ENCODE results near the gene KIF22.
"Not testable (repeated sequence)": the region's sequence is repeated elsewhere in the genome, so short reads cannot be mapped to it uniquely, and the experiment has no call there.

The KIF22 gene

GRCh38 chr16:29775742-29776408 lies 14.7 kb upstream of the KIF22 start:
- peaks cover 3% of the 10 kb centered on the region for H3K27me3 Mint-ChIP-seq
- DNase-seq (ENCODE audit: low spot score in 2 of 2) (no peak), ATAC-seq (ENCODE audit: low read depth) (no peak)
- no peak overlapping the region for H3K4me3 Mint-ChIP-seq
- H3K36me3 Mint-ChIP-seq: no peaks in the 10 kb centered on the region
- no peaks in the 10 kb centered on the region for H3K9me3 Mint-ChIP-seq
- H3K4me1 Mint-ChIP-seq: peaks cover 4% of the 10 kb centered on the region
- no peak overlapping the region for H3K27ac Mint-ChIP-seq

- DNase-seq (ENCODE audit: low spot score in 2 of 2): no peak
- ATAC-seq (ENCODE audit: low read depth): no peak
- H3K27me3 Mint-ChIP-seq: peaks cover 3% of the 10 kb centered on the region
- no peaks in the 10 kb centered on the region for H3K9me3 Mint-ChIP-seq
- peaks cover 4% of the 10 kb centered on the region for H3K4me1 Mint-ChIP-seq
- H3K4me3 Mint-ChIP-seq: no peak within 1 kb of the TSS
- no peak within 1 kb of the TSS for H3K27ac Mint-ChIP-seq
- H3K36me3 Mint-ChIP-seq: no peaks in the 10 kb centered on the region
These were observed 12.8 kb upstream of the KIF22 start, which contains the start of gene ZG16 for GRCh38 chr16:29777576-29778350. TSS of gene ZG16 (plus strand) at chr16:29778256. CDS start at chr16:29779267, 1,011 bp downstream.

GRCh38 chr16:29779474-29779873 lies 11.1 kb upstream of the KIF22 start:
- no peak overlapping the region for H3K27ac Mint-ChIP-seq
- no peak for ATAC-seq (ENCODE audit: low read depth)
- H3K4me1 Mint-ChIP-seq: no peaks in the 10 kb centered on the region
- H3K36me3 Mint-ChIP-seq: no peaks in the 10 kb centered on the region
- no peaks in the 10 kb centered on the region for H3K27me3 Mint-ChIP-seq
- H3K9me3 Mint-ChIP-seq: no peaks in the 10 kb centered on the region
- DNase-seq (ENCODE audit: low spot score in 2 of 2): no peak
- H3K4me3 Mint-ChIP-seq: no peak overlapping the region

- H3K27me3 Mint-ChIP-seq; H3K4me3 Mint-ChIP-seq; DNase-seq (ENCODE audit: low spot score in 2 of 2); H3K4me1 Mint-ChIP-seq; H3K27ac Mint-ChIP-seq; H3K36me3 Mint-ChIP-seq; H3K9me3 Mint-ChIP-seq; ATAC-seq (ENCODE audit: low read depth): not testable (repeated sequence)
These were observed 7.2 kb upstream of the KIF22 start for GRCh38 chr16:29783094-29783953.

GRCh38 chr16:29784157-29784556 lies 6.4 kb upstream of the KIF22 start:
- Mint-ChIP-seq H3K4me3 (no peak overlapping the region), H3K9me3 (no peaks in the 10 kb centered on the region), H3K4me1 (peaks cover 9% of the 10 kb centered on the region), H3K27me3 (no peaks in the 10 kb centered on the region), H3K27ac (no peak overlapping the region), H3K36me3 (no peaks in the 10 kb centered on the region)
- DNase-seq (ENCODE audit: low spot score in 2 of 2) (no peak), ATAC-seq (ENCODE audit: low read depth) (no peak)

- Mint-ChIP-seq H3K9me3 (no peaks in the 10 kb centered on the region), H3K27me3 (no peaks in the 10 kb centered on the region), H3K36me3 (no peaks in the 10 kb centered on the region), H3K27ac (no peak overlapping the region), H3K4me3 (peak overlapping the region; percentile 80), H3K4me1 (peaks cover 9% of the 10 kb centered on the region)
- ATAC-seq (ENCODE audit: low read depth) (peak; percentile 97), DNase-seq (ENCODE audit: low spot score in 2 of 2) (peak; percentile 63 to 71)
These were observed 5.5 kb upstream of the KIF22 start for GRCh38 chr16:29784901-29785500.

GRCh38 chr16:29787155-29787554 lies 3.4 kb upstream of the KIF22 start:
- not testable (repeated sequence) for H3K27ac Mint-ChIP-seq; H3K36me3 Mint-ChIP-seq; DNase-seq (ENCODE audit: low spot score in 2 of 2); ATAC-seq (ENCODE audit: low read depth); H3K4me3 Mint-ChIP-seq; H3K9me3 Mint-ChIP-seq; H3K27me3 Mint-ChIP-seq
- peaks cover 25% of the 10 kb centered on the region for H3K4me1 Mint-ChIP-seq

- H3K36me3 Mint-ChIP-seq: peaks cover 6% of the 10 kb centered on the region
- no peaks in the 10 kb centered on the region for H3K9me3 Mint-ChIP-seq
- DNase-seq (ENCODE audit: low spot score in 2 of 2) (no peak), ATAC-seq (ENCODE audit: low read depth) (no peak)
- peaks cover 37% of the 10 kb centered on the region for H3K4me1 Mint-ChIP-seq
- peak overlapping the region; percentile 90 for H3K4me3 Mint-ChIP-seq
- H3K27ac Mint-ChIP-seq: peak overlapping the region; percentile 91
- no peaks in the 10 kb centered on the region for H3K27me3 Mint-ChIP-seq
These were observed 772 bp upstream of the KIF22 start for GRCh38 chr16:29789775-29790182.

GRCh38 chr16:29790949-29791844 lies 646 bp downstream of the KIF22 start:
- Mint-ChIP-seq H3K36me3 (peaks cover 6% of the 10 kb centered on the region), H3K9me3 (no peaks in the 10 kb centered on the region), H3K4me3 (peak overlapping the region; percentile 90), H3K27ac (peak overlapping the region; percentile 91), H3K27me3 (no peaks in the 10 kb centered on the region), H3K4me1 (peaks cover 28% of the 10 kb centered on the region)
- no peak for ATAC-seq (ENCODE audit: low read depth)
- no peak for DNase-seq (ENCODE audit: low spot score in 2 of 2)

GRCh38 chr16:29791845-29792807 lies 1.6 kb downstream of the KIF22 start:
- Mint-ChIP-seq H3K27me3 (no peaks in the 10 kb centered on the region), H3K9me3 (no peaks in the 10 kb centered on the region), H3K4me3 (peak overlapping the region; percentile 90), H3K4me1 (peaks cover 30% of the 10 kb centered on the region), H3K36me3 (peaks cover 8% of the 10 kb centered on the region), H3K27ac (peak overlapping the region; percentile 91)
- ATAC-seq (ENCODE audit: low read depth) (no peak), DNase-seq (ENCODE audit: low spot score in 2 of 2) (no peak)

GRCh38 chr16:29793153-29793552 lies 2.6 kb downstream of the KIF22 start:
- not testable (repeated sequence) for H3K27ac Mint-ChIP-seq

GRCh38 chr16:29794231-29794710 lies 3.7 kb downstream of the KIF22 start:
- Mint-ChIP-seq H3K9me3 (no peaks in the 10 kb centered on the region), H3K27me3 (no peaks in the 10 kb centered on the region), H3K4me3 (no peak overlapping the region), H3K27ac (no peak overlapping the region), H3K36me3 (peaks cover 18% of the 10 kb centered on the region), H3K4me1 (peaks cover 30% of the 10 kb centered on the region)
- DNase-seq (ENCODE audit: low spot score in 2 of 2) (no peak), ATAC-seq (ENCODE audit: low read depth) (no peak)

More at GRCh38 chr16:29793153-29793552, 2.6 kb downstream of the KIF22 start:
- H3K27me3 Mint-ChIP-seq; ATAC-seq (ENCODE audit: low read depth); DNase-seq (ENCODE audit: low spot score in 2 of 2); H3K9me3 Mint-ChIP-seq; H3K4me3 Mint-ChIP-seq: not testable (repeated sequence)
- Mint-ChIP-seq H3K36me3 (peaks cover 11% of the 10 kb centered on the region), H3K4me1 (peaks cover 30% of the 10 kb centered on the region)
